Fibroblast of the conjunctiva (primary cell): ENCODE data around the gene CSHL1.
"Not testable (repeated sequence)": the region's sequence is repeated elsewhere in the genome, so short reads cannot be mapped to it uniquely, and the experiment has no call there.

Experiments used
- DNase-seq: peaks from one replicate; pipeline ENCODE4 v3.0.0-alpha.2; 2010; ENCODE audit warnings: low read depth

CSHL1 gene

DNA sequence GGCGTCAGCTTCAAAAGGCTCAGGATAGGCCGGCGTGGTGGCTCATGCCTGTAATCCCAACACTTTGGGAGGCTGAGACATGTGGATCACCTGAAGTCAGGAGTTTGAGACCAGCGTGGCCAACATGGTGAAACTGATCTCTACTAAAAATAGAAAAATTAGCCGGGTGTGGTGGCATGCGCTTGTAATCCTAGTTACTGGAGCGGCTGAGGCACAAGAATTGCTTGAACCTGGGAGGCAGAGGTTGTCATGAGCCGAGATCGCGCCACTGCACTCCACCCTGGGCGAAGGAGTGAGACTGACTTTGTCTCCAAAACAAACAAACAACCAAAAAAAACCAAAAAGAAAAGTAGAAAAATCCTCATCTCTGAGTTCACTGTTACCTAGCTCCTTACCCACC is 25.9 kb downstream of the CSHL1 start:
- DNase-seq = not testable (repeated sequence)

DNA sequence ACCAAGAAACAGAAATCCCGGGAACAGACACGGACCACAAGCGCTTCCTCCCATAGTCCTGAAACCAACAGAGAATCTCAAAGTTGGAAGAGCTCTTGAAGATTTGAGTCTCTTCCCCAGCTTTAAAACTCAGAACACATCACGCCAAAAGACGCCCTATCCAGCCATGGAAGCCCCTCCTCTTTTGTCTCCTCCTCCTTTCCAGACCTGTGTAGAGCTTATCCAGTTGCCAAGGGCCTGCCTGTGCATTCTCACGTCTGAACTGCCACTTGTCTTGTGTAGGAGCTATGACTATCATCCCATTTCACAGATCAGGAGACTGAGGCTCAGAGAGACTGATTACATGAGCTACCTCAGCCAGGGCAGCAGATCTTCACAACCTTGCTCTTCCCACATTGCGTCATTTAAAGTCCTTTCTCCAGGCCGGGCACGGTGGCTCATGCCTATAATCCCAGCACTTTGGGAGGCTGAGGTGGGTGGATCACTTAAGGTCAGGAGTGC is 28.4 kb downstream of the CSHL1 start:
- DNase-seq = not testable (repeated sequence)

GRCh38 chr17:63881935-63882601 is 29.0 kb downstream of the CSHL1 start, which contains the start of gene GH2:
Gene GH2, minus strand, starts transcription at chr17:63881944. Its CDS starts 143 bp downstream, at chr17:63881801.
- no peak for DNase-seq

GRCh38 chr17:63881337-63881736 is 29.7 kb downstream of the CSHL1 start:
- DNase-seq = not testable (repeated sequence)

GRCh38 chr17:63880706-63881105 is 30.4 kb downstream of the CSHL1 start:
- no peak for DNase-seq

DNA sequence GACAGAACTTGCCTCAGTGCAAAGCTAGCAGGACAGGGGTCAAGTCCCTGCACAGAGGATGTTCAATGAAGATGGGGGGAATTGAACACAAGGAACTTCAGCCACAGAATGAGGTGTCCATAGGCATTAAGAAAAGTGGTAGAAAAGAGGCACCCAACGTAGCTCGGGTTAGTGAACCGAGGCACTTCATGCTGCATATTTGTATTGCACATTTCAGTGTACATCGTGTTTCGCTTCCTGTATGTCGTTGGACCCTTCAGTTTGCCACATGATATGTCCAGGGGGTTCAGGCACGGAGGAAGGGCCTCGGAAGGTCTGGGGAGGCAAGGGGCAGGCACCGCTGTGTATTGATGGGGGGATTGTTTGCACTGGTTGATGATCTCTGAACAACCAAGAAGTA is 32.6 kb downstream of the CSHL1 start:
- not testable (repeated sequence) for DNase-seq

DNA sequence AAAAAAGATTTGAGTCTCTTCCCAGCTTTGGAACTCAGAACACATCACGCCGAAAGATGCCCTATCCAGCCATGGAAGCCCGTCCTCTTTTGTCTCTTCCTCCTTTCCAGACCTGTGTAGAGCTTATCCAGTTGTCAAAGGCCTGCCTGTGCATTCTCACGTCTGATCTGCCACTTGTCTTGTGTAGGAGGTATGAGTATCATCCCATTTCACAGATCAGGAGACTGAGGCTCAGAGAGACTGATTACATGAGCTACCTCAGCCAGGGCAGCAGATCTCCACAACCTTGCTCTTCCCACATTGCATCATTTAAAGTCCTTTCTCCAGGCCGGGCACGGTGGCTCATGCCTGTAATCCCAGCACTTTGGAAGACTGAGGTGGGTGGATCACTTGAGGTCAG is 36.4 kb downstream of the CSHL1 start:
- DNase-seq = not testable (repeated sequence)

DNA sequence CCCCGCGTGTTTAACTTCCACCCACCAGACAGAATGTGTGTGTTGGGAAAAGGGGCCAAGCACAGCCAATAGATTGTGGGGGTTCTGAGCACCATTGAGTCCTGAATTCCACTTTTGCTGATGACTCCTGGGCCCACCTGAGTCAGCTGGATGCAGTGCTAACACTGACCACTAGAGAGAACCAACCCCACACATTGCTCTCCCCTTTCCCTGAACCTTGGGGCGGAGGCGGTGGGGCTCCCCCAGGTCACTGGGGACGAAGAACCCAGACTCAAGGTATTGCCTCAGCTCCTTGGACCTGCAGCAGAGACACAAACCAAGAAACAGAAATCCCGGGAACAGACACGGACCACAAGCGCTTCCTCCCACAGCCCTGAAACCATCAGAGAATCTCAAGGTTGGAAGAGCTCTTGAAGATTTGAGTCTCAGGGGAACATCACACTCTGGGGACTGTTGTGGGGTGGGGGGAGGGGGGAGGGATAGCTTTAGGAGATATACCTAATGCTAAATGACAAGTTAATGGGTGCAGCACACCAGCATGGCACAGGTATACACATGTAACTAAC is 36.9 kb downstream of the CSHL1 start:
- not testable (repeated sequence) for DNase-seq

DNA sequence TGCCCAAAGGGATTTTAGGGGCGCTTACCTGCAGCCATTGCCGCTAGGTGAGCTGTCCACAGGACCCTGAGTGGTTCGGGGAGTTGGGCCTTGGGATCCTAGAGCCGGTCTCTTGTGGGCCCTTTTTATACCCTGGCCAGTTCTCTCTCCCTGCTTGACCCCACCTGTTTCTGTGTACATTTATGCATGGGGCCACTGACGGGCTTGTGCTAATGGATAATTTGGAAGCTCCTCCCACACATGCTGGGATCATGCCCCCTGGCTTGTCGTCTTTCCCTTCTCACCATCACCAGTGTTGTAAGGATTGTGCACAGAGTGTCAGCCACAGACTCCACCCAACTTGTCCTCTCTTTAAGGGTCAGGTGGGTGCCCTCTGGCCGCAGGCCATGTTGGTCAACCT is 37.5 kb downstream of the CSHL1 start, which contains the start of gene CSH2:
Gene CSH2 (minus strand): TSS at position 101 of the 400 bp plus-strand sequence. CDS start 63 bp downstream, at position 38.
- not testable (repeated sequence) for DNase-seq

DNA sequence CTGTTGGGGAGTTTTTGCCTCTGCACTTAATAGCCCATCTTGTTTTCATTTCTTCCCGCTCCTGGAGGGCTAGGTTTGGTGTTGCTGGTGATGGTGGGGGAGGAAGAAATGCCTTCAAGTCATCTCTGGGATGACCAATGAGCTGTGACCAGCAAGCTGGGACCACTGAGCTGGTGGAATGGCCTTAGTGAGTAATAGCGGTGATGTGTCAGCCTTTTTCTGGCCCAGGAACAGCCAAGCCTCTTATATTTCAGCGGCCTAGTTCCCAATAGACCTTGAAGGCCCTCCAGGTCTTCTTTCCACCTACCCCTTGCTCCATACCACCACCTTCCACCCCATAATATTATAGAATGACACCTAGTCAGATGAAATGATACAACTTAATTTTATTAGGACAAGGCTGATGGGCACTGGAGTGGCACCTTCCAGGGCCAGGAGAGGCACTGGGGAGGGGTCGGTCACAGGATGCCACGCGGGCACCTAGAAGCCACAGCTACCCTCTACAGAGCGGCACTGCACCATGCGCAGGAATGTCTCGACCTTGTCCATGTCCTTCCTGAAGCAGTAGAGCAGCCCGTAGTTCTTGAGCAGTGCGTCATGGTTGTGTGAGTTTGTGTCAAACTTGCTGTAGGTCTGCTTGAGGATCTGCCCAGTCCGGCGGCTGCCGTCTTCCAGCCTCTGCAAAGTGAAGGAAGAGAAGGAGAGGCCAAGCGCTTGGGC is 39.3 kb downstream of the CSHL1 start:
- not testable (repeated sequence) for DNase-seq

GRCh38 chr17:63870292-63870665 is 40.8 kb downstream of the CSHL1 start:
- not testable (repeated sequence) for DNase-seq

GRCh38 chr17:63869491-63870291 is 41.4 kb downstream of the CSHL1 start:
- DNase-seq = not testable (repeated sequence)

DNA sequence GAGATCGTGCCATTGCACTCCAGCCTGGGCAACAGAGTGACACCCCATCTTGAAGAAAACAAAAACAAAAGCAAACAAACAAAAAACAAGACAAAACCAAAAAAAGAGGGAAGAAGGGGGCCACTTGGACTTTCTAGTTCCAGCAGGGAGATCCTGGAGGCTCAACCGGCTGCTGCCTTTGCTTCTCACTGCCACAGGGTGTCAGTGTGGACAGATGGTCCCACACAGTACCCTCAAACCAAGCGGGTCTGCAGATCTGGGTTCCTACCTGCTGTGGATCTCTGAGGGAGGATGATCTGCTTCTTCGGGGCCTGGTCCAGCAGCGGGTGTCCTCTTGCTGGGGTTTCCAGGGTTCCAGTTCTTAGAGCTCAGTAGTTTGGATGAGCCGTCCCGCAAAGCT is 44.4 kb downstream of the CSHL1 start:
- DNase-seq = not testable (repeated sequence)
